ENCODE measurements around the gene NLGN4Y. TPM values are rescaled to one million over a fixed set of nuclear protein-coding genes. Genes with fewer than 3 reads are reported as not detected.

Gene NLGN4Y
- total RNA-seq, 1 experiment from 2014 or later, result 48.4 TPM

- no peak for TF ChIP-seq ARID4B (CRISPR knock-in tag; IDR thresholded peaks at IDR 0.05; ENCODE audit: borderline replicate concordance)
These were observed 300.3 kb downstream of the NLGN4Y start (continued) for GRCh38 chrY:14824583-14824982.

- DNase-seq (ENCODE audit: low spot score), result no peak
- H3K4me3 Mint-ChIP-seq, result no peak overlapping the region
- no peaks in the 10 kb centered on the region for H3K27me3 Mint-ChIP-seq (ENCODE audit: low read depth)
- no peak for TF ChIP-seq ZNF263 (CRISPR knock-in tag; IDR thresholded peaks at IDR 0.05; ENCODE audit: low read depth)
- no peak for TF ChIP-seq FOXJ3 (CRISPR knock-in tag; IDR thresholded peaks at IDR 0.05; ENCODE audit: borderline replicate concordance)
- no peak for TF ChIP-seq USF2 (CRISPR knock-in tag; IDR thresholded peaks at IDR 0.05)
- no peak for TF ChIP-seq AR (CRISPR knock-in tag; IDR thresholded peaks at IDR 0.05)
- TF ChIP-seq ERG (CRISPR knock-in tag; IDR thresholded peaks at IDR 0.05), result no peak
- CTCF ChIA-PET, result no interaction called here
- no peak for ATAC-seq
- H3K27ac Mint-ChIP-seq, result no peak overlapping the region
- POLR2A ChIA-PET, result no interaction called here
- H3K36me3 Mint-ChIP-seq, result peaks cover 19% of the 10 kb centered on the region
- peaks cover 7% of the 10 kb centered on the region for H3K4me1 Mint-ChIP-seq
- no peaks in the 10 kb centered on the region for H3K9me3 Mint-ChIP-seq
These were observed 301.4 kb downstream of the NLGN4Y start for GRCh38 chrY:14825728-14826127.

GRCh38 chrY:14828531-14828930 lies 304.2 kb downstream of the NLGN4Y start:
- Mint-ChIP-seq H3K27ac (no peak overlapping the region), H3K36me3 (peaks cover 40% of the 10 kb centered on the region), H3K9me3 (peaks cover 10% of the 10 kb centered on the region), H3K4me3 (no peak overlapping the region), H3K4me1 (peaks cover 7% of the 10 kb centered on the region), H3K27me3 (ENCODE audit: low read depth) (no peaks in the 10 kb centered on the region)
- DNase-seq (ENCODE audit: low spot score), result no peak
- no peak for ATAC-seq
- ChIA-PET POLR2A (no interaction called here), CTCF (no interaction called here)
- TF ChIP-seq CREM (CRISPR knock-in tag; IDR thresholded peaks at IDR 0.05), result no peak
- no peak for TF ChIP-seq SMAD4 (CRISPR knock-in tag; IDR thresholded peaks at IDR 0.05)
- TF ChIP-seq ATF3 (CRISPR knock-in tag; conservative IDR thresholded peaks at IDR 0.05), result no peak
- no peak for TF ChIP-seq ELF4 (CRISPR knock-in tag; IDR thresholded peaks at IDR 0.05; ENCODE audit: low read depth)
- no peak for TF ChIP-seq HMGA2 (CRISPR knock-in tag; IDR thresholded peaks at IDR 0.05)
- no peak for TF ChIP-seq ZBTB43 (CRISPR knock-in tag; IDR thresholded peaks at IDR 0.05)
- TF ChIP-seq STAT6 (CRISPR knock-in tag; conservative IDR thresholded peaks at IDR 0.05; ENCODE audit: low read depth), result no peak
- no peak for TF ChIP-seq NFATC4 (CRISPR knock-in tag; IDR thresholded peaks at IDR 0.05)
- TF ChIP-seq GRHL2 (CRISPR knock-in tag; IDR thresholded peaks at IDR 0.05; ENCODE audit: insufficient replicate concordance, severe bottlenecking), result no peak
- no peak for TF ChIP-seq ZNF512 (CRISPR knock-in tag; IDR thresholded peaks at IDR 0.05; ENCODE audit: borderline replicate concordance)
